GM23248 (cell line): ENCODE measurements around the gene SCRN2. TPM values are rescaled to one million over a fixed set of nuclear protein-coding genes. Genes with fewer than 3 reads are reported as not detected.

Source experiments
- DNase-seq: peaks from one replicate; pipeline ENCODE4 v3.0.0-alpha.2; 2015
- H2AFZ ChIP-seq: fragments of 200-600 bp; sonication (generic); 2 replicates; pipeline ENCODE4 v1.6.1; 2016; ENCODE audit warnings: antibody characterized with exemption
- H3F3A ChIP-seq: fragments of 200-600 bp; sonication (generic); 2 replicates; pipeline ENCODE4 v1.6.1; 2016; ENCODE audit warnings: mild to moderate bottlenecking, antibody characterized with exemption, mixed run types; ENCODE audit not compliant: insufficient read depth
- H3K27ac ChIP-seq: fragments of 200-600 bp; sonication (generic); 2 replicates; pipeline ENCODE4 v1.5.1; 2016; ENCODE audit warnings: mild to moderate bottlenecking
- H3K27me3 ChIP-seq: fragments of 200-600 bp; sonication (generic); replicated peaks from 2 replicates; pipeline ENCODE4 v1.6.1; 2016; ENCODE audit warnings: mild to moderate bottlenecking; ENCODE audit not compliant: insufficient read depth
- H3K36me3 ChIP-seq: fragments of 200-600 bp; sonication (generic); 2 replicates; pipeline ENCODE4 v1.6.1; 2016; ENCODE audit warnings: low read depth, mild to moderate bottlenecking
- H3K4me1 ChIP-seq: fragments of 200-600 bp; sonication (generic); 2 replicates; pipeline ENCODE4 v1.6.1; 2016; ENCODE audit warnings: mild to moderate bottlenecking; ENCODE audit not compliant: insufficient read depth
- H3K4me2 ChIP-seq: fragments of 200-600 bp; sonication (generic); one replicate; pipeline ENCODE4 v1.6.1; 2016; ENCODE audit warnings: mild to moderate bottlenecking; ENCODE audit not compliant: unreplicated experiment
- H3K4me3 ChIP-seq: fragments of 200-600 bp; sonication (generic); 2 replicates; pipeline ENCODE4 v1.5.1; 2016; ENCODE audit warnings: mild to moderate bottlenecking
- H3K79me2 ChIP-seq: fragments of 200-600 bp; sonication (generic); 2 replicates; pipeline ENCODE4 v1.6.1; 2016; ENCODE audit warnings: mild to moderate bottlenecking; ENCODE audit not compliant: insufficient read depth
- H3K9ac ChIP-seq: fragments of 200-600 bp; sonication (generic); 2 replicates; pipeline ENCODE4 v1.6.1; 2016; ENCODE audit warnings: mild to moderate bottlenecking
- H3K9me2 ChIP-seq: fragments of 200-600 bp; sonication (generic); 2 replicates; pipeline ENCODE4 v1.6.1; 2016; ENCODE audit warnings: mixed run types, mild to moderate bottlenecking, moderate library complexity; ENCODE audit not compliant: insufficient read depth
- H3K9me3 ChIP-seq: fragments of 200-600 bp; sonication (generic); one replicate; pipeline ENCODE4 v1.6.1; 2017; ENCODE audit warnings: low read depth
- H4K20me1 ChIP-seq: fragments of 200-600 bp; sonication (generic); 2 replicates; pipeline ENCODE4 v1.6.0; 2016; ENCODE audit not compliant: insufficient read depth
- EZH2 ChIP-seq: fragments of 200-600 bp; sonication (generic); IDR thresholded peaks from 2 replicates; pipeline ENCODE4 v1.6.1; 2018; ENCODE audit warnings: antibody characterized with exemption, mild to moderate bottlenecking; ENCODE audit not compliant: insufficient read depth, poor library complexity, severe bottlenecking
- EZH2phosphoT487 ChIP-seq: fragments of 200-600 bp; sonication (generic); IDR thresholded peaks from 2 replicates; pipeline ENCODE4 v1.6.1; 2018; ENCODE audit warnings: antibody characterized with exemption, moderate library complexity, mild to moderate bottlenecking, low read depth; ENCODE audit not compliant: insufficient read depth
- WGBS, 2 experiments: methylation state at CpG; one replicate each; pipeline ENCODE4 v1.1.6; 2015 to 2017; ENCODE audit warnings: low lambda C conversion rate in 2 of 2, low coverage in 1 of 2; ENCODE audit errors: missing lambda C conversion rate in 2 of 2; 5-methylcytosine and 5-hydroxymethylcytosine counted together
- in situ Hi-C: fragments of 300-500 bp; cut with MboI; formaldehyde crosslinking; loops from 2 replicates; pipeline ENCODE4 v1.15.0; 2020
- polyA plus RNA-seq: library from polyadenylated mRNA; unstranded; fragments of >200 nt; fragmentation: Nextera tagmentation; extraction: Ambion mirVana; gene quantifications from 2 replicates; pipeline ENCODE4 v1.2.1, GENCODE V29; 2016
- total RNA-seq: library from RNA; depleted of rRNA; stranded (reverse); fragments of >200 nt; shearing (Covaris generic); gene quantifications from 2 replicates; pipeline ENCODE4 v1.2.3, GENCODE V29; 2014

Gene SCRN2
- total and polyA plus RNA-seq, 2 experiments from 2014 or later: 39.5 to 41.2 TPM

GRCh38 chr17:47815106-47815918 is 25.8 kb downstream of the SCRN2 start:
- TF ChIP-seq EZH2phosphoT487 (no peak), EZH2 (no peak)
- H4K20me1 ChIP-seq: no peaks in the 10 kb centered on the region
- H3K9ac ChIP-seq: no peak overlapping the region
- no peaks in the 10 kb centered on the region for H3K36me3 ChIP-seq
- no peak for DNase-seq
- H3K27me3 ChIP-seq: no peaks in the 10 kb centered on the region
- no peaks in the 10 kb centered on the region for H3K9me3 ChIP-seq
- H2AFZ ChIP-seq: no peak overlapping the region
- peaks cover 3% of the 10 kb centered on the region for H3K4me1 ChIP-seq
- no peaks in the 10 kb centered on the region for H3K79me2 ChIP-seq
- in situ Hi-C loops: no loop called here
- no peak overlapping the region for H3K27ac ChIP-seq
- 91% methylated on average over 20 to 21 of the region's 21 CpGs for WGBS, 2 experiments
- 0 out of 2 replicates have a peak, but pooled peaks cover 4% of the 10 kb centered on the region for H3F3A ChIP-seq
- H3K4me3 ChIP-seq: no peak overlapping the region
- no peaks in the 10 kb centered on the region for H3K9me2 ChIP-seq
- no peak overlapping the region for H3K4me2 ChIP-seq

- no peak overlapping the region for H3K4me2 ChIP-seq
- no peak overlapping the region for H3K4me3 ChIP-seq
- H3K27me3 ChIP-seq: no peaks in the 10 kb centered on the region
- no peak overlapping the region for H2AFZ ChIP-seq
- peaks cover 10% of the 10 kb centered on the region for H3K4me1 ChIP-seq
- DNase-seq: no peak
- no peaks in the 10 kb centered on the region for H3K79me2 ChIP-seq
- no peaks in the 10 kb centered on the region for H3K9me3 ChIP-seq
- no peak overlapping the region for H3K27ac ChIP-seq
- no peaks in the 10 kb centered on the region for H4K20me1 ChIP-seq
- H3K9me2 ChIP-seq: no peaks in the 10 kb centered on the region
- H3K9ac ChIP-seq: no peak overlapping the region
- peaks cover 14% of the 10 kb centered on the region; the same call in 1 of the 2 replicates for H3F3A ChIP-seq
- 99% methylated on average over 20 to 22 of the region's 22 CpGs for WGBS, 2 experiments
- in situ Hi-C loops: no loop called here
- no peaks in the 10 kb centered on the region for H3K36me3 ChIP-seq
- TF ChIP-seq EZH2phosphoT487 (no peak), EZH2 (no peak)
Measured at GRCh38 chr17:47813512-47814031, 27.5 kb downstream of the SCRN2 start.

- no peaks in the 10 kb centered on the region for H4K20me1 ChIP-seq
- no peak overlapping the region for H3K4me3 ChIP-seq
- no peaks in the 10 kb centered on the region for H3K9me2 ChIP-seq
- H3K9ac ChIP-seq: no peak overlapping the region
- H3K27me3 ChIP-seq: no peaks in the 10 kb centered on the region
- H3F3A ChIP-seq: peaks cover 14% of the 10 kb centered on the region; the same call in 1 of the 2 replicates
- DNase-seq: no peak
- no peak overlapping the region for H2AFZ ChIP-seq
- no peaks in the 10 kb centered on the region for H3K9me3 ChIP-seq
- H3K79me2 ChIP-seq: no peaks in the 10 kb centered on the region
- in situ Hi-C loops: no loop called here
- no peaks in the 10 kb centered on the region for H3K36me3 ChIP-seq
- no peak overlapping the region for H3K27ac ChIP-seq
- no peak for TF ChIP-seq EZH2phosphoT487
- TF ChIP-seq EZH2: no peak
- H3K4me2 ChIP-seq: no peak overlapping the region
- H3K4me1 ChIP-seq: peaks cover 10% of the 10 kb centered on the region
- 94 to 96% methylated on average over 14 of the region's 14 CpGs for WGBS, 2 experiments
Measured at GRCh38 chr17:47813077-47813476, 28.0 kb downstream of the SCRN2 start.

GRCh38 chr17:47812146-47812920 is 28.7 kb downstream of the SCRN2 start:
- Histone ChIP-seq H3K4me1 (peaks cover 10% of the 10 kb centered on the region), H4K20me1 (no peaks in the 10 kb centered on the region), H2AFZ (no peak overlapping the region), H3K4me2 (no peak overlapping the region), H3K9me2 (no peaks in the 10 kb centered on the region), H3K9ac (no peak overlapping the region), H3K27me3 (no peaks in the 10 kb centered on the region), H3F3A (peaks cover 14% of the 10 kb centered on the region; the same call in 1 of the 2 replicates), H3K9me3 (no peaks in the 10 kb centered on the region), H3K36me3 (no peaks in the 10 kb centered on the region), H3K79me2 (no peaks in the 10 kb centered on the region), H3K4me3 (no peak overlapping the region), H3K27ac (no peak overlapping the region)
- DNase-seq: no peak
- no peak for TF ChIP-seq EZH2
- no peak for TF ChIP-seq EZH2phosphoT487
- in situ Hi-C loops: no loop called here
- WGBS, 2 experiments: 86 to 88% methylated on average over 18 of the region's 18 CpGs
